GM21528 (cell line): ENCODE results near the gene CCBE1.
"Not testable (repeated sequence)": the region's sequence is repeated elsewhere in the genome, so short reads cannot be mapped to it uniquely, and the experiment has no call there.

Source experiments
- ATAC-seq: cut with Tn5 transposase; IDR thresholded peaks from one replicate; pipeline ENCODE4 v1.9.1; 2021; ENCODE audit warnings: mild to moderate bottlenecking, moderate library complexity; ENCODE audit not compliant: unreplicated experiment, low FRiP score

The CCBE1 gene

DNA sequence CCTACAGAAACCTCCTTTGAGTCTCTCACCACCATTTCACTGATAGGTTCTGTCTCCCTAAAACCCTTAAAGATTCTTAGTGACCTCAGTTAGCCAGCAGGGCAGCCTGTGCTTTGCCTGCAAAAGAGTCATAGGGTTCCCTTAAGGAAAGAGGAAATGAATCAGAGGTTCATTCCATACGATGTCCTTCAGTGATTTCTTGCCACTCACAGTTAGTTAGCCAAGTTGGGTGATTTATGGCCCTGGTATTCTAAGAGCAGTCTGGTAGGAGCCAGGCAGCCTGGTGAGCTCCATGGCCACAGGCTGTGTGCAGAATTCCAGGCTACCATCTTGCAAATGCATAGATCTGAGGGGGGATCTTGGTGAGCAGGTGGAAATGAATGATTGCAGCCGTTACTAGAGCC lies 18.7 kb upstream of the CCBE1 start:
- ATAC-seq: no peak

DNA sequence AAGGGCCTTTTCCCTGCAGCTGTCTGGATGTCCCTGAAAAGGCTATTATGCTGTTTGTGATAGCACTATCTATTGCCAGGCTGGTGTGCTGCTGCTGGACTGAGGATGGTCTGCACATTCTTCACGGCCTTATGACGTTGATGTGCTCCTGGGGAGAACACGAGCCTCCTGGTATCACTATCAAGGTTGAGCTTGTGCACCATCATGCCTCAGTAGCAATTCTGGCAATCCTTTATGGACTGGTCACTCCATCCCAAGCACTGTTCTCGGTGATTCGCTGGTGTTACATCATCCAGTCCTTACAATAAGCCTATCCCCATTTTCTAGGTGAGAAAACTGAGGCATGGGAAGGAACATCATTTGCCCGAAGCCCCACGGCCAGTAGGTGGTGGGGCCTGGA lies 18.2 kb upstream of the CCBE1 start:
- no peak for ATAC-seq

DNA sequence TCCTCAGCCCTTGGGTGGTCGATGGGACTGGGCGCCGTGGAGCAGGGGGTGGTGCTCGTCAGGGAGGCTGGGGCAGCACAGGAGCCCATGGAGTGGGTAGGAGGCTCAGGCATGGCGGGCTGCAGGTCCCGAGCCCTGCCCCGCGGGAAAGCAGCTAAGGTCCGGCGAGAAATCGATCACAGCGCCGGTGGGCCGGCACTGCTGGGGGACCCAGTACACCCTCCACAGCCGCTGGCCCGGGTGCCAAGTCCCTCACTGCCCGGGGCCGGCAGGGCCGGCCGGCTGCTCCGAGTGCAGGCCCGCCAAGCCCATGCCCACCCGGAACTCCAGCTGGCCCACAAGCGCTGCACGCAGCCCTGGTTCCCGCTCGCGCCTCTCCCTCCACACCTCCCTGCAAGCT lies 16.9 kb upstream of the CCBE1 start:
- not testable (repeated sequence) for ATAC-seq

DNA sequence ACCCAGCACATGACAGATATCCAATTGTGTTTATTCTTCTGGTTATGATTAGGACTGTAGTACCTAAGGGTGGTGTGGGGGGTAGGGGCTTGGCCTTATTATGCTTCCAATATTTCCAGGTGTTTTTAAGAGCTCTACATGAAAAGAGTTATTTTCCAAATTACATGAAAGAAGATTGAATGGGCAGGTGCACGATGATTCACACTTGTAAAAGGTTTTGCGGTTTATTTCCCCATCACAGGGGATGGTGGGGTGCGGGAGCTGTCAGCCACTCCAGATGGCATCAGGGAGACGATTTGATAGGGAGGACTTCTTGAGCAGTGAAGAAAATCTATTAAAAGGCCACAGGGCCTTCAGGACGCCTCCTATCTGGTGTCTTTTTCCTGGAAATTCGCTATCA lies 15.1 kb upstream of the CCBE1 start:
- no peak for ATAC-seq

DNA sequence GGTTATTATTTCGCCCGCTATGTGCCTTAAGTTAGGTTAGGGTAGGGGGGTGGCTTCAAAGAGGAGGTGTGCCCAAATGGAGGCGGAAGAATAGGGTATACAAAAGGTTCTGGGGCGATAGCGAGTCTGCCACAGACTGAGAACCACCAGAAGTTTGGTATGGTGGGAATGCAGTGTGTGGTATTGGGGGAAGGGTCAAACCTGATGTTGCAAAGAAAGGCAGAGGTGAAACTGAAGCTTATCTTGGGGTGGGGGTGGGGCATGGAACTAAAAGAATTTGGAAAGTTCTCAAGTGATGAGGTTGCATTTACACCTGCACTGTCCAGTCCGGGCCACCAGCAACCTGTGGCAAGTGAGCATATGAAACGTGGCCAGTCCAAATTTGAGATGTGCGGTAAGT lies 11.8 kb upstream of the CCBE1 start:
- no peak for ATAC-seq

DNA sequence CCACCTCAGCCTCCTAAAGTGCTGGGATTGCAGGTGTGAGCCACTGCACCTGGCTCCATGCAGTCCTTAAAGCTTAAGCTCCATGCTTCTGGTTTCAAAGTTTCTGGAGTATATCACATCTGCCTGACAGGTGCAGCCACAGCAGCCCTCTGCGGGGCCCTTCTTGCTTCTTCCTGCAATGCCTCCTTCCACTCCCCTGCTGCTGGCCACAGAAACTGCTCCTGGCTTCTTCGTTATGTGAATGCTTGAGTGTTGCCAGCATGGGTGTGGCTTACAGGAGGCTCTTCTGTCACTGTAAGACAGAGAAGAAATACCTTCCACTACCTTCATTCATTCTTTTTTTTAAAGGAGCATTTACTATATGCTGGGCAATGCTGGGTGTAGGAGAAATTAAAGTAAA lies 10.1 kb upstream of the CCBE1 start:
- ATAC-seq: no peak

DNA sequence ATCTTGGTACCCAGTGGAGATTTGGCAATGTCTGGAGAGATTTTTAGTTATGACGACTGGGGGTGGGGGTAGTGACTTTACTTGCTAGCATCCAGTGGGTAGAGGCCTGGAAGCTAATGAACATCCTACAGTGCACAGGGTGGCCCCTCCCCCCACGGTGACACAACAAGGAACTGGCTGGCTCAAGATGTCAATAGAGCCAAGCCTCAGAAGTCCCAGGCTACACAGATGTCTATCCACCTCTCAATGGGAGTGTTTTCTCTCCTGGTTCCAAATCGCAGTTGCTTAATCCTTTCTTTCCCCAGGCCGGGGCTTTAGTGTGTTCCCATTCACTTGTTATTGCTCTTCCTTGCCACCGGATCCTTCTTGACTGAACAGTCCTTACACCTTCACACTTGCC lies 9.3 kb upstream of the CCBE1 start:
- ATAC-seq: no peak

DNA sequence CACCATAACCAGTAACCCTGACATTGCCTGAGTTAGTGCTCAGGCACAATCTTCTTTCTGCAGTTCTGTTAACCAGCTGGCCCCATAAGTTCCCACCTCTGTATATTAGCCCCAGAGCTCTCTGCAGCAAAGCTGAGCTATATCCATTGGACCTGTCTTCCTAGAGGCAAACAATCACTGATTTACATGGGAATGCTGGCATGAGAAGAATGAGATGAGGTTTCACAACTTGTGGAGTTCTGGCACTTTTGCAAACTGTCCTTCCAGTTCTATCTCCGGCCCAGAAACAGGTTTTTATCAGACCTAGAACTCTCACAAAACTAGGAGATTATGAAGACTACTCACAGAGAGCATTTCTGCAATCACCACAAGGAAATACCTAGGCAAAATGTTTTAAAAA lies 7.9 kb upstream of the CCBE1 start:
- ATAC-seq: no peak

DNA sequence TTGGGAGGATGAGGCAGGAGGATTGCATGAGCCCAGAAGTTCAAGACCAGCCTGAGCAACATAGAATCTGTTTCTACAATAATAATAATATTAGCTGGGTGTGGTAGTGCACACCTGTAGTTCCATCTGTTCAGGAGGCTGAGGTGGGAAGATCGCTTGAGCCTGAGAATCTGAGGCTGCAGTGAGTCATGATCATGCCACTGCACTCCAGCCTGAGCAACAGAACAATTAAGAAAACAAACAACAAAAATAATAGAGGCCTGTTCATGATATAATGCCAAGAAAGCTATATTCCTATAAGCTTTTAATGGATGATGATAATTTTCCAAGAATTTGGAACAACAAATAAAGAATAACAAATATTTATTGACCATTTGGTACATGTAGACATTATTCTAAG lies 6.9 kb upstream of the CCBE1 start:
- ATAC-seq: no peak

DNA sequence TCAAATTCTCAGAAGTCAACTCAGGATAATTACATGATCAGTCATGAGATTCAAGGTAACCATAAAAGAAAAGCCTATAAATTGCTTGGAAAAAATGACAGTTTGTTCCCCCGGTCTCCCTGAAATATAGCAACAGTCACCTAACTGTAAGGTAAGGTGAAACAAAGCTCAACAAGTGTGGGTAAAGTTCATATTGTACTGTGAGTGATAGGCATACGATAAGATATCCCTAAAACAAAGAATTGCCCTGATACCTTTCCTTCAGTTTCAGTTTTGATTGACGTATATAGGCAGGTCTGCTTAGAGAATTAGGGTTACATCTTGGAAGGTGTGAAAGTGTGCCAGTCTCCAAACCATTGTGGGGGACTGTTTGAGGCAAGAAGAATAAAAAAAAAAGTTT lies 4.0 kb upstream of the CCBE1 start:
- ATAC-seq: no peak

DNA sequence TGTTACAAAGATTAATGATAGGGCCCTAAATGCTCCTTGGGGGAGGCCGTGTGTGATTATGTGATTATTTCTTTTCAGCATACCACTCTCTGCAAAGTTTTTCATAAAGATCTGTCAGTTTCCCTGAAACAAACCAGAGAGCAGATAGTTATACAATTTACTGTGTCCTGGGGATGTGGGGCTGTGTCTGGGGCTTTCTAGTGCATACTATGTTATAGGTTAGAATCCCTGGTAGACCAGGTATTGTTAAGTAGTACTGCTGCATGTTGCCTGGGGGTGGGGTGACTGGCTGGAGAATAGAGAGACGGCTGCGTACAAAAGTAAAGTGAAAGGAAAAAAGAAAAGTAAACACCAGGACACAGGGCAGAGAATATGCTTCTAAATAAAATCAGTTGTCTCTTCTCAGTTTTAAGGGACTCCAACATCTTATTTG lies 3.3 kb upstream of the CCBE1 start:
- ATAC-seq: no peak

DNA sequence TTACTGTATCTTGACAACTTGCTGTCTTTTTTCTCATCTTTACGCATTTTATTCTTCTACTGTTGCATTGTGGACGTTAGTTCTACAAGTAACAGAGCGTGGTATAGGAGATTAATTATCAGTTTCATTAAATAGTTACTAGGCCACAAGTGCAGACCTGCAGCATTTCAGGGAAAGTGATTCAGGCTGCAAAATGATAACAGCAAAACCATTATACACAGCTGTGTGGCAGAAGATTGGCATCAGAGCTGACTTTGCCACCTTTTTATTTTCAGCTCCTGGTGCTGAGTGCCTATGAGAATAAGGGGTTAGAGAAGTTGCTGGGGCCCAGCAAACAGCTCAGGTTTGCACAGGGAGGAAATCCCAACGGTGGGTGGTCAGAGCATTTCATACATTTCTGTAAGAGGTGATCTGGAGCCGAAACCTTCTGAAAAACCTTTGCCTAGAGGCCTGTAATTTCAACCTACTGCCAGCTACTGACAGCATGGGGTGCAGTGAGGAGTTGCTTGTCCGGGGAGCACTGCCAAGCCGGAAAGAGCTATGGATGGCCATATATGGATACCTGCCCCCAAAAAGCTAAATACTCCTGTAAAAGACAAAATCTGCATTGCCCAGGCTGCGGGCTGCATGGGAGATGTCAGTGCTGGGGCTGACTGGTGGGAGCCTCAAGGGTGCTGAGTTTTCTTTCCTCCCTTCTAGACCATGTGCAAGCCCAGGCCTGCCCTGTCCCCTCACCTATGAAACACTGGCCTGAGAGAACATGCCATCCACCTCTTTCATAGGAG lies 2.7 kb upstream of the CCBE1 start:
- ATAC-seq: no peak

DNA sequence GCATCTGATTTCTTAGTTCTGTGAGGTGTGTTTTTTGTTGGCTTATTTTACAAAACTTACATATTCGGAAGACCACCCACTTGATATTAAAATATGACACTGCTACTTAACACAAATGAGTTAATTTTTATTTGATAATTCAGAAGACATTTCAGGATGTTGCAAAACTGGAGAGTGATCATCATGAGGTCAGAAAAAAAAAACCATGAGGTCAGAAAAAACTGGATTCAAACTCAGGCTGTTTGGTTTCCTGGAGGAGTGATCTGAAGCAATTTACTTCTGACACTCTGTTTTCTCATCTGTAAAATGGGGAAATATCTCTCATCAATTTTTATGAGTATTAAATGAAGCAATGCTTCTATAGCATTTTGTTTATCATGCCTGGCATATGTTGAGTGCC lies 1.8 kb upstream of the CCBE1 start:
- no peak for ATAC-seq

DNA sequence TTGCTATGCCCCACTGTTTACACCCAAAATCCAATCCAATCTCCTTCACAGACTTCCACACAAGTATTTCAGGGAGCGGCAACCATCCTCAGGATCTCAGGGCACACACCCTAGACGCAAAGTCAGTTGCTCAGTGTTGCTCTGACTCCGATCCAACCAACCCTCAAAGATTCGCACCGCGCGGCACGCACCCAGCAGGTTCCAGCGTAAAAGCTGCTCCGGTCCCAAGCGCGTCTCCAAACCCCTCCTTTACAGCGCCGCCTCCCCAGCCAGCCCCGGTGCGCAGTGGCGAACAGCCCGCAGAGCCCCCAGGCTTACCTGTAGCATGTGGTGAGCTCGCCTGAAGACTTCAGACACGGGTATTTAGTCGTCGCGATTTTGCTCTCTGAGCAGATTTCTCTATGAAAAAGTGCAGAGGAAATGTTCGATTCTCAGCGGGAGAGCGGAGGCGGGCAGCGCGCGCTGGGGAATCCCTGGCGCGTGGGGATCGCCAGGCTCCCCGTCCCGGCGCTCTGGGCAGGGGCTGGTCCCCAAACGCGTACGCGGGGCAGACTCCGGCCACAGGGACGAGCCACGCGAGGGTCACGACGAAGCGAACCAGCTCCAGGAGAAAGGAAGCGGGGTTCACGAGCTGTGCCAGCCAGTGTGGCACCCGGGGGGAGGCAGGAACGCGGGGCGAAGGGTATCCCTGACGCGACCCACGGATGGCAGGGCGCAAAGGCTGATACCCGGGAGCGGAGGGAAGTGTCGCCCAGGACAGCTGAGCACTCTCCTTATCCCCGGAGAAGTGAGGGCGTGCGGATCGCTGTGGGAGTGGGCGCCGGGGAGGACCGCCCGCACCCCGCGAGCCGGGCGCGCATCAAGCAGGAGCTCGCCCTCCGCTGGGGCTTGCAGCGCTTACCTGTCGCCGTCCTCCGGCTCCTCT lies 650 bp downstream of the CCBE1 start:
- peak; percentile 39 for ATAC-seq

DNA sequence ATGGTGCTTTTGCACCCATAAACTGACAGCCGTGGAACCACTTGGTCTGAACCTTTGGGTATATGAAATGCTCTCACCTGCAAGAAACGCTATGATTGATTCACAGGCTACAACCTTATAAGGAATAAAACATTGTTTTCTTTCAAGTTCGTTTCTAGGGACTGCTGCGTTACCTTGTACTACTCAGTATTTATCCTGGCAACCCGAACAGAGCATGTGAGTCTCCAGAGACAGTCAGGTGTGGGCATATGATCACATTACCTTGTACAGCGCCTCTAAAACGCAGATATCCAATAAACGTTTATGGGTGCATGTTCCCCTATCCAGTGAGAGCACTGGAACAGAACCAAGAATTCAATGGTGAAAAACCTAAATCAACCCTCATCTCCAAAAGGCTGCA lies 1.7 kb downstream of the CCBE1 start:
- no peak for ATAC-seq

DNA sequence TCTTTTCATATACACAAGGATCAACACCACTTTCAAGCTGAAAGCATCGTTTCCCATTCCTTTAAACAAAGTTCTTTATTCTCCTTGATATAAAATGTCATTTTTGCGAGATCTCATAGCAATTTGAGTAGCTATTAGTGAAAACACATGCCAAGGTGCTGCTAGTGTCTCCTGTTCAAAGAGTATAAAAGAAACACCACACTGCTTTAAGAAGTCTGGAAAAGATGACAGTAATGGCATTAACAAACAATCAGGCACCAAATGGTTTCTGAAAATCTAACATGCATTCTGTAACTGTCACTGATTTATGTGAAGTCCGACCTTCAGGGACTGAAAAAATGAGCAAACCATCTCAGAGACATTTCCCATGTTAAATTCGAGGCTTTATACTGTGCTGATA lies 2.4 kb downstream of the CCBE1 start:
- ATAC-seq: no peak

DNA sequence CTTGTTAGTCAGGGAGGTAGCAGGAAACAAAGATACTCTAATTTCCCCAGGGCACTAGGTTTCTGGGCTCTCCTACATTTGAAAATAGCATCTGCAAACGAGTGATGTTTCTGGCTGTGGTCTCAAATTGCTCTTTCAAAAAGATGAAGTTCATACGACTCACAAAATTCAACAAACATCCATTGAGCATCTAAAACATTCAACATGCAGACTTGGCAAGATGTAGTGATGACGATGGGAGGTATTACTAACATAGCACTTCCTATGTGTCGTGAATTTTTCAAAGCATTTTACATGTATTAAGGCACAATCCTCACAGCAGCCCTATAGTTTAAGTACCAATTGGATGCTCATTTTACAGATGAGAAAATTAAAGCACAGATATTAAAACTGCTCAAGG lies 5.2 kb downstream of the CCBE1 start:
- no peak for ATAC-seq

DNA sequence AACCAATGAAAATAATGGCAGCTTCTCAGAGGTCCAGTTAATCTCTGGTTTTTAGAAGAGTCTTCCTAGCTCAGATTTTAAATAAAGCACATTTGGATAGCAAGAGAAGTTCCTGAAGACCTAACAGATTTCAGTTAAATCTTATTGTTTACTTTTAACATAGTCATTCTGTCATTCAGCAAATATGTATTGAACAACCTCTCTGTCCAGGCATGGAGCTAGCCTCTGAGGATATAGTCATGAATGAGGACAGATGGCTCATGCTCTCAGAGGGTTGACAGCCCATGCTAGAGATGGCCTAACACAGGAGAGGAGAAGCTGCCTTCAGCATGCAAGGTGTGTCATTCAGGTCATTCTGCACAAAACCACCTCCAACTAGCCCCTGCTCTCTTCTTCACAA lies 6.2 kb downstream of the CCBE1 start:
- no peak for ATAC-seq

DNA sequence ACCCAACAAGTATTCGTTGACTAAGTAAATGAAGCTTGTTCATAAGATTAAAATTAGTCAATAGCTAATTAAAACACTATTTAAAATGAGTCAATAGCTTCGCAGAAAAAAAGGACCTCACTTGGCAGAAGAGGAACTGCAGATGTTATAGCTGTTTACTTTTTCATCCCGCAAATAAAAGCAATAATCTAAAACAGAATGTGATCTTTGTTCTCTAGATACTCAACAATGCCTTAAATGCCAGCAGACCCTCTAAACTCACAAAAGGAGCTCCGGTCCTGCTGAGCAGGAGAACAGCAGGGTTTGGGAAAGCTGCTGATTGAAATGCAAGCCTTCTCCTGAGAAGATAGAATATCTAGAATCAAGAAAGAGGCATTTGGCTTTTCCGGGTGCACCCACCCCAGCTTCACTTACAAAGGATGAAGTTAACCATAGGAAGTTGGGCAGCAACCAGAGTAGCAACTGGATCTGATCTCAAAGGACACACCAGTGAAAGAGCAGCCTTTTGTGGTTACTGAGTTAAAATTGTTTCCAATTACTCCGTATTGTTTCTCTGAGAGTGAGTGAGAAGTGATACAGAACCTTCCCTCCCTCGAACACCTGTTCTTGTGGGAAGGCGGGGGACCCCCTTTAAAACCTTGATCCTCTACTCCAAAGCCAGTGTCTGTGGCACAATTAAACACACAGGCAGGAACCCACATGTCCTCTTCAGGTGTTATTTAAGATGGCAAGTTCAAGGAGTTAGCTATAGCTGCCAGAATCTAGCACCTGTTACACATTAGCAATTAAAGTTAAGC lies 6.8 kb downstream of the CCBE1 start:
- ATAC-seq: no peak

DNA sequence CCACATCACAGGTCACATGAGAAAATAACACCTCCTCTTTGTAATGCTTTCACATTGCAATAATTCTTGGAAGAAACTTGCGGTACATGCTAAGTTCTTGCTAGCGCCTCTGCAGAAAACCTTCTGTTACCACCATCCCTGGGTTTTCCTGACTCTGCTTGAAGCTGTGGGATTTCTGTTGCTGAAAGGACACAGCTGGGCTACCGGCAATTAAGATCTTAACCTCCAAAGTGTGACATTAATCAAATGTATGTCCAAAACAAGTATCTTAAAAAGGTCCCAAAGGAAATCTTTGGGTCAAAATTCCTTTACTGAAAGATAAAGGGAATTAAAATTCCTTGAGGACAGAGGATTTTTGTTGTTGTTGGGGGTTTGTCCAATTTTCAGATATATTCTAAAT lies 7.5 kb downstream of the CCBE1 start:
- no peak for ATAC-seq

DNA sequence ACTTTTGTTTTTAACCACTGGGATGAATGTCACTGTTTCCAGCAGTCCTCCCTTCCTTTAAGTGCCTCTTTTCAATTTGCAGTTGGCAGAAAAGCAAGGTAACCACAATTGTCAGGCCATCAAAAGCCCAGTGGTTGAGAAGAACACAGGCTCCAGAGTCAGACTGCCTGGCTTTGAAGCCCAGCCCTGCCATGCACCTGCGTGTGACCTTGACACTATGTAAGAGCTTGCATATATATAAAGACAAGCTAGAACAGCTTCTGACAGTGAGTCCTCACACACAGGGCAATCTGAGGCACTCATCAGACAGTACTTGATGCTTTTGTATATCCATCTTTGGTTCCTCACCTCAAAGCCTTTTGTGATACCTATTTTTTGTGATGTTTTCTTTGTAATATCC lies 11.0 kb downstream of the CCBE1 start:
- no peak for ATAC-seq
